Gastrocnemius medialis (tissue), 4 donors: ENCODE results near the gene CRYL1.

Experiments used
- CTCF ChIP-seq, 5 experiments: fragments of 450-650 bp in 3 of 5; fragments of 200-600 bp in 2 of 5; sonication (generic) in 2 of 5; IDR thresholded peaks in 4 of 5; conservative IDR thresholded peaks in 1 of 5; 1 replicate in 4 of 5; 2 replicates in 1 of 5; pipeline ENCODE4 v1.5.1; 2016 to 2019; ENCODE audit warnings: antibody characterized with exemption in 5 of 5, mild to moderate bottlenecking in 3 of 5, moderate library complexity in 3 of 5
- POLR2A ChIP-seq, 2 donors: fragments of 450-650 bp; IDR thresholded peaks; one replicate each; pipeline ENCODE4 v1.6.1; 2017; ENCODE audit warnings: antibody characterized with exemption in 2 of 2, mild to moderate bottlenecking in 2 of 2, moderate library complexity in 2 of 2

GRCh38 chr13:20363172-20363571 lies 162.5 kb downstream of the CRYL1 start:
- TF ChIP-seq CTCF (IDR thresholded peaks at IDR 0.05 in 4 of 5, conservative IDR thresholded peaks at IDR 0.05 in 1 of 5), result no peak
- TF ChIP-seq POLR2A (IDR thresholded peaks at IDR 0.05), result no peak
